ENCODE data around the gene NSUN4.
A peak's percentile ranks its signal among the peaks of the same experiment; 100 is the strongest.
"Not testable (repeated sequence)": the region's sequence is repeated elsewhere in the genome, so short reads cannot be mapped to it uniquely, and the experiment has no call there.

NSUN4 gene

GRCh38 chr1:46367701-46368100, 27.1 kb downstream of the NSUN4 start:
- not testable (repeated sequence) for DNase-seq (ENCODE audit: low spot score)

GRCh38 chr1:46368791-46369190, 28.2 kb downstream of the NSUN4 start:
- no peak for DNase-seq (ENCODE audit: low spot score)

DNA sequence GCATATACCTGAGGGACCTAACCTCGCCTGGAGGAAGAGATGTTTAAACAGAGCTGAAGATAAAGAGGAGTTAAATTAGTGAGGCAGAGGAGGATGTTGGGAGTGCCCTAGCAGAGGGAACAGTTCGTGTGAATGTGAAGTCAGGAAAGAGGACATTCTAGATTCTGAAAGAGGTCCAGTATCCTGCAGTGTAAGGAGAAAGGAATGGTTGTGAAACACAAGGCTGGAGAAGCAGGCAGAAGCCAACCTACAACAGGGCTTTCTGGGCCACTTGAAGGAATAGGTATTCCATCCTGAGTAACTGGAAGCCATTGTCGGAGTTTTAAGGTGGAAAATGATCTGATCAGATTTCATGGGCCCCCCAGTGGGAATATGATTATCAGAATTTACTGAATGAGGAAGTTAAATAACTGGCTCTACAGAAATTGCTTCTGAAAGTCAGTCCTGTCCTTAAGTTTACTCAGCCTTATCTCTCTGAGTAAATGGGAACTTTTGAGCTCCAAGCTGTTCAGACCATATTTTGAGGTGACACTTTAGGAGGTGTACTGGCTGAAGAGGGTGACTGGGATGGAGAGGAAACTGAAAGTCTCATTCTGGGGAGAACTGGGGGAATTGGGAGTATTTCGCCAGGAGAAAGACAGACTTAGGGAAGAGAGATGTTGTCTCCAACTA, 29.1 kb downstream of the NSUN4 start:
- no peak for DNase-seq (ENCODE audit: low spot score)

DNA sequence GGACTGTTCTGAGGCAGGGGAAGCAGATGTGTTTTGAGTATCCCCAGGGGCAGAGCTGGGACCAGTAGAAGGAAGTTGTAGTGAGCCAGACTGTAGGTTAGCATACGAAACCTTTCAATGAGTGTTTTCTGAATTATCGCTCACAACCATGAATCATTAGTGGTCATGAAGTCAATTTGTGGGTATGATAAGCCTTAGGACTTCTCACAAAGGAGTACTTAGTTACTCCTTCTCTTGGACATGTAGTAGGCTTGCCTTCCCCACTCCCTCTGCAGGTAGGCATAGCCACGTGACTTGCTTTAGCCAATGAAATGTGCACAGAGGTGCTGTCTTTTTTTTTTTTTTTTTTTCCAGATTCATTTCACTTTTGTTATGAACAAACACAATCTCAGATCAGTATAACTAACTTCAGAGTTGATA, 29.6 kb downstream of the NSUN4 start:
- peak; percentile 4 for DNase-seq (ENCODE audit: low spot score)

- DNase-seq (ENCODE audit: low spot score): no peak
Measured at GRCh38 chr1:46372431-46372830, 31.8 kb downstream of the NSUN4 start.

DNA sequence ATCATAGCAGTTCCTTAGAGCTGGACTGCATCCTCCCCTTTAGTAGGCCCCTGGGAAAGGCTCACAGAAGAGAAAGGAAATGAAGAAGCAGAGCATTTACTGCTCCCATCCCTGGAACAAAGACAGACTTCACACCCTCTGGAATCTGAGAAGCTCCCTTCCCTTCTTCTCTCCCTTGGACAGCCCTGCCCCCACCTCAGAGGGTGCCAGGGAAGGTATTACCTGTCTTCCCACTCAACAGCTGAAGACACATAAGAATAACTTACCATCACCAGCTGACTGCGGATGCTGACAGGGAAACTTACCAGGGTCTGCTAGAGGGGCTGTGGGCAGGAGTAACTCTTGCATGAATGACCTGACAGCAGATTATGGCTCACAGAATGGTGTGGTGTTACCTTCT, 39.4 kb downstream of the NSUN4 start:
- no peak for DNase-seq (ENCODE audit: low spot score)

- no peak for DNase-seq (ENCODE audit: low spot score)
Measured at GRCh38 chr1:46380508-46380907, 39.9 kb downstream of the NSUN4 start.

GRCh38 chr1:46393510-46393909, 52.9 kb downstream of the NSUN4 start:
- no peak for DNase-seq (ENCODE audit: low spot score)

DNA sequence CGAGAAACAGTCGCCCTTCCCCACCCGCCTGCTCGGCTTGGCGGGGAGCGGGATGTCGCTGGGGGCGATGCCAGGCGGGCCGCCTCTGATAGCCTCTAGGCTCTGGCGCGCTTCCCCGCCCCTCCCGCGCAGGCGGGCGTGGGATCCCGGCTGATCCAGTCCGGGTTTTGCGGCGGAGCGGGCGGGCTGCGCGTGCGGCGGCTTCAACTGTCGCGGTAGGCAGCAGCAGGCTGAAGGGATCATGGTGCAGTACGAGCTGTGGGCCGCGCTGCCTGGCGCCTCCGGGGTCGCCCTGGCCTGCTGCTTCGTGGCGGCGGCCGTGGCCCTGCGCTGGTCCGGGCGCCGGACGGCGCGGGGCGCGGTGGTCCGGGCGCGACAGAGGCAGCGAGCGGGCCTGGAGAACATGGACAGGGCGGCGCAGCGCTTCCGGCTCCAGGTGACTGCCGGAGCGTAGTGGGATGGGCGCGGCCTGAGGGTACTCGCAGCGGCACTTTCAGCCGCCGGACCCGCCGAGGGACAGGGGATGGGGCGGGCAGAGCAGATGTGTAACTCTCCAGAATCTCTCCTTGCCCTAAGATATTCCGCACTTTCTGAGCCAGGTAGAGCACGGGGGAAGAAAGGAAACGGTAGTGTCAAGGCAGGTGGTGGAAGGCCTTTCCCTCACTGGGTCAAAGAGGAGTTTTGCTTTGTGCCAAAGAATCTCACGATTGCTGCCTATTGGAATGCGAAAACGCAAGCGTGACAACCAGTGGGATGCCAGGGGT, 53.7 kb downstream of the NSUN4 start, which contains the start of gene FAAH:
TSS of gene FAAH (plus strand) at position 210 of the 764 bp plus-strand sequence. CDS start at position 242, 32 bp downstream.
- DNase-seq (ENCODE audit: low spot score): no peak

DNA sequence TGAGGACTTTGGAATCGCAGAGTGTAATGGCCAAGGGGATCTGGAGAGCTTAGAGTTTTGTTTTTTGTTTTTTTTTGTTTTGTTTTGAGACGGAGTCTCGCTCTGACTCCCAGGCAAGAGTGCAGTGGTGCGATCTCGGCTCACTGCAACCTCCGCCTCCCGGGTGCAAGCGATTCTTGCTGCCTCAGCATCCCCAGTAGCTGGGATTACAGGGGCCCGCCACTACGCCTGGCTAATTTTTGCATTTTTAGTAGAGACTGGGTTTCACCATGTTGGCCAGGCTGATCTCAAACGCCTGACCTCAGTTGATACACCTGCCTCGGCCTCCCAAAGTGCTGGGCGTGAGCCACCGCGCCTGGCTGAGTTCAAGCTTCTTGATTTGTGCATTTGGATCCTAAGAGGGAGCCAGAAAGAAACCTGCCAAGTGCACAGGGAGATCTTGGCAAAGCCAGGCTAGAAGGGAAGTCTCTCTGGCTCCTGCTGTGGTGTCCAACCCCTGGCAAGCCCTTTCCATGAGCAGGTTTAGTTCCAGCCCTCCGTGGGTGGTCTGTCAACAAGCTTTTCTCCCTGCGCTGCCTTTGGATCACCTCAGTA, 54.4 kb downstream of the NSUN4 start:
- no peak for DNase-seq (ENCODE audit: low spot score)

- no peak for DNase-seq (ENCODE audit: low spot score)
Measured at GRCh38 chr1:46396441-46397398, 56.1 kb downstream of the NSUN4 start.

DNA sequence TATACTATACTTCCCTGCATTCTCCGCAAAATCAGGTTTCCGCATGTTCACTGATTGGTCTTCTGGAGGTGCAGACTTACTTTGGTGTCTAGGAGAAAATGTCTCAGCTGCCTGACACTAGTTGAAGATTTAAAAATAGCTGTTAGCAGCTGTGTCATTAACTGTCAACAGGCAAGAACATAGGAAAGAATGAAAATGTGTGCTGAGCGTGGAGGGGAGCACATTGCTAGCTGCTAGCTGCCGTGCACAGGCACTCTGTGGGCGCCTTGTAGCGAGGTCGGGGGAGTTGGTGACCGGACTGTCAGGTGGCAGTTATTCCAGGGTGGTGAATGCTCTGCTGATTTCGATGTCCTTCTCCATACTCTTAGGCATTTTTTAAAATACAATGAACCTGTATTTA, 58.7 kb downstream of the NSUN4 start:
- DNase-seq (ENCODE audit: low spot score): no peak

GRCh38 chr1:46400421-46400820, 59.8 kb downstream of the NSUN4 start:
- DNase-seq (ENCODE audit: low spot score): no peak

- DNase-seq (ENCODE audit: low spot score): no peak
Measured at GRCh38 chr1:46401154-46401913, 60.7 kb downstream of the NSUN4 start.

- DNase-seq (ENCODE audit: low spot score): no peak
Measured at GRCh38 chr1:46401964-46402626, 61.5 kb downstream of the NSUN4 start.

DNA sequence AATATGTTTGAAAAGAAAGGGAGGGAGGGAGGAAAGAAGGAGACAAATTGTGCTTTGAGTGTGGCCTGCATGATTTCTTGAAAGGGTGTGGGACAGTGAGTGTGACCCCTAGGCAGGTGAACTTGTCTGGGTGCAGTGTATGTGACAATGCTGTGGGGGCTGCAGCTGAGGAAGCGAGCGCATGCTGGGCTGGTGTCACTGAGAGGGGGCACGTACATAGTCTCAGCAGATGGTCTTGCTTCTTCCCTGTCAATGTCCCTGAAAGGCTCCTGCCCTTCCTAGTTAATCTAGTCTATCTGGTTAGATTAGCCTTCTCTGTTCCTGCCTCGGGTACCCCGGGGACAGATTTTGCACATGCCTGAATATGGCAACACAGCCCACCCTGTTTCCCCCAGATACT, 63.3 kb downstream of the NSUN4 start:
- DNase-seq (ENCODE audit: low spot score): no peak

DNA sequence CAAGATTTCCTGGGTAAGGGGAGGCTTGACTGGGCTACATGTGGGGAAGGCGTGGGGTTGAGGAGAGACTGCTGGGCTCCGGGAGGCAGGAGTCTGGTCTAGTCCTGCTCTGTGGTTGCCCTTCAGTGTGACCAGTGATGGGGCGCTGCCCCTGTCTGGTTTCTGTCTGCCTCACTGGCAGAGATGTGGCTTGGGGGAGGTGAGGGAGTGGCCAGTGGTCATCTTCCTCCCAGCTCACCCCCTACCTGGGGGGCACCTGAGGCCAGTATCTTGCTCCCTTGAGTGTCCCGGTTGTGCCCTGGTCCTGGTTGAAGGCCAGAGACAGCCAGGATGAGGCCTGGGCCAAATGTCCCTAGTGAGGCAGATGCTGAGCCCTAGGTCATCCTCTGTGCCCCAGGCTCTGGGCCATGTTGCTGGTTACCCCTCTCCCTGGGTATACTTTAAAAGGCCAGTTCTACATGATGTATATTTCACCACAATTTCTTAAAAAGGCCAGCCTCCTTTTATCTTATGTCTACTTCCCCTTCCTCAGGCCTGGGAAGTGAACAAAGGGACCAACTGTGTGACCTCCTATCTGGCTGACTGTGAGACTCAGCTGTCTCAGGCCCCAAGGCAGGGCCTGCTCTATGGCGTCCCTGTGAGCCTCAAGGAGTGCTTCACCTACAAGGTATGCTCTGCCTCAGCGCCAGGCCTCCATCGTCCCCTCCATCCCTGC, 64.0 kb downstream of the NSUN4 start:
- no peak for DNase-seq (ENCODE audit: low spot score)

DNA sequence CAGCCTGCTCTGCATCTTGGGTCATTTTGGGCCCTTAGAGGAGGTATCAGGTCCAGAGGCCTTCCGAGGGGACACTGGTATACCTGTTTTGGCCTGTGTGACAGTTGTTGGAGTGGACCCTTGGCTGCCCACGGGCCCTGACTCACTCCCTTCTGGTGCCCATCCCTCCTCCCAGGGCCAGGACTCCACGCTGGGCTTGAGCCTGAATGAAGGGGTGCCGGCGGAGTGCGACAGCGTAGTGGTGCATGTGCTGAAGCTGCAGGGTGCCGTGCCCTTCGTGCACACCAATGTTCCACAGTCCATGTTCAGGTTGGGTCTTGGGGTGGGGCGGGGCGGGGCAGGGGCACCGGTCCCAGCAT, 64.6 kb downstream of the NSUN4 start:
- no peak for DNase-seq (ENCODE audit: low spot score)

GRCh38 chr1:46405724-46406123, 65.1 kb downstream of the NSUN4 start:
- DNase-seq (ENCODE audit: low spot score): no peak

Data from activated CD4-positive, alpha-beta T cell treated with anti-CD3 and anti-CD28 coated beads, Interleukin-2, Interleukin-4, amounts not matched to agents 100 ng/mL and 50 ng/mL, durations not matched to agents 16 hours and 8 hours (primary cell).